ENCODE results near the gene KLB. TPM values are rescaled to one million over a fixed set of nuclear protein-coding genes. Genes with fewer than 3 reads are reported as not detected.

The KLB gene
- total RNA-seq, 4 donors from 2014 or later = 0.34 to 0.48 (median 0.38) TPM; not detected in 1

DNA sequence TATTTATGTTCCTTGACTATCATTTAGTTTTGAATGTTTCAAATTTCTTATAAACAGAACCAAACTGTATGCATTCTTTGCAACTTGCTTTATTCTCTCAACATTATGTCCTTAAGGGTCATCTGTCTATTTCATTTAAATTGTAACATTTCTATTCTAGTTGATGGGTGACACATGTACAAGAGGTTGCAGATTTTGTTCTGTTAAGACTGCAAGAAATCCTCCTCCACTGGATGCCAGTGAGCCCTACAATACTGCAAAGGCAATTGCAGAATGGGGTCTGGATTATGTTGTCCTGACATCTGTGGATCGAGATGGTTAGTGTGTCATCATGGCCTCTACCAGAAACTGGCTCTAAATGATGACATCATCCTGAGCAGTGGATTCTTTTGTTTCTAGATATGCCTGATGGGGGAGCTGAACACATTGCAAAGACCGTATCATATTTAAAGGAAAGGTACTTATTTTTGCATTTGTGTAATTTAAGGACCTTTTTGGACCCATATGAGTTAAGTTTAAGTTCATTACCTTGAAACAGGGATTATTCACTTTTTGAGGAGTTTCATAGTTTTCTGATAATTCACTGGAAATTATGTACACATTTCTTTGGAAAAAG is 58.3 kb downstream of the KLB start:
- 34 to 60% methylated on average over 2 of the region's 2 CpGs for WGBS, 2 donors
- intact Hi-C loops (cut with DNase I) = loop anchor here (10.0 kb wide), 1 partner anchor 510 kb away; the partner anchor contains the start of gene PDS5A
- Histone ChIP-seq H3K27me3 (no peaks in the 10 kb centered on the region), H3K4me3 (no peak overlapping the region), H3K36me3 (peaks cover 0 to 61% (median 0%) of the 10 kb centered on the region in 3 donors), H3K27ac (peak overlapping the region in 1 of 4 donors; percentile 67), H3K9me3 (no peaks in the 10 kb centered on the region), H3K4me1 (peaks cover 6 to 40% (median 7%) of the 10 kb centered on the region in 3 donors)
- no peak for DNase-seq
- no peak for TF ChIP-seq POLR2A (IDR thresholded peaks at IDR 0.05)
- TF ChIP-seq CTCF (IDR thresholded peaks at IDR 0.05) = no peak

DNA sequence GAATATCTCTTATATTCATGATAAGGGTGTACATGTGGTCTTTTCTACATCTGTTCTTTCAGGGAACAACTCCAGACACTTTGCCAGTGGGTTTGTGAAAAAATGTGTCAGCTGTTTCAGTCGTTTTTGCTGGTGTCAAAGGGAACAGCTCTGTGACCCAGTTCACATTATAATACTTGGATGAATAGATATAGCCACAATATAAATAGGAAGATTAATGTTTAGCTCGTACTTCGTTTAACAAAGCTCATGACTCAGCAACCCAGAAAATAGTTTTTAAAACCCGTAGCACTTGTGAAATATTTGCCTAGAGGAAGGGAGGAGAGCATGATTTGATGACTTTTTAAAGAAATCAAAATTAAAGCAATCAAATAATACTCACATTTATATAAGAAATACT is 60.0 kb downstream of the KLB start:
- H3K4me3 ChIP-seq = no peak overlapping the region
- no peaks in the 10 kb centered on the region for H3K9me3 ChIP-seq
- intact Hi-C loops (cut with DNase I) = loop anchor here (10.0 kb wide), 1 partner anchor 508 kb away; the partner anchor contains the start of gene PDS5A
- TF ChIP-seq CTCF (IDR thresholded peaks at IDR 0.05) = no peak
- TF ChIP-seq POLR2A (IDR thresholded peaks at IDR 0.05) = no peak
- 24 to 26% methylated on average over 4 of the region's 4 CpGs for WGBS, 2 donors
- H3K36me3 ChIP-seq = peaks cover 0 to 60% (median 0%) of the 10 kb centered on the region in 3 donors
- H3K4me1 ChIP-seq = peaks cover 6 to 41% (median 6%) of the 10 kb centered on the region in 3 donors
- peak overlapping the region in 3 of 4 donors; percentile 37 to 67 (median 65) for H3K27ac ChIP-seq
- no peaks in the 10 kb centered on the region for H3K27me3 ChIP-seq
- no peak for DNase-seq

- intact Hi-C loops (cut with DNase I) = loop anchor here (10.0 kb wide), 1 partner anchor 507 kb away; the partner anchor contains the start of gene PDS5A
- no peak for DNase-seq
- 77 to 89% methylated on average over 4 of the region's 4 CpGs for WGBS, 2 donors
- no peak for TF ChIP-seq CTCF (IDR thresholded peaks at IDR 0.05)
- TF ChIP-seq POLR2A (IDR thresholded peaks at IDR 0.05) = no peak
- no peak overlapping the region for H3K4me3 ChIP-seq
- H3K9me3 ChIP-seq = no peaks in the 10 kb centered on the region
- H3K27ac ChIP-seq = peak overlapping the region in 2 of 4 donors; percentile 18 to 65
- peaks cover 0 to 60% (median 0%) of the 10 kb centered on the region in 3 donors for H3K36me3 ChIP-seq
- H3K27me3 ChIP-seq = no peaks in the 10 kb centered on the region
- H3K4me1 ChIP-seq = peaks cover 6 to 41% (median 6%) of the 10 kb centered on the region in 3 donors
These were observed 60.7 kb downstream of the KLB start for GRCh38 chr4:39467464-39467863.

- intact Hi-C loops (cut with DNase I) = loop anchor here (10.0 kb wide), 1 partner anchor 505 kb away; the partner anchor contains the start of gene PDS5A
- Histone ChIP-seq H3K4me1 (peaks cover 6 to 41% (median 6%) of the 10 kb centered on the region in 3 donors), H3K4me3 (no peak overlapping the region), H3K27ac (peak overlapping the region; percentile 58 to 85 (median 64)), H3K27me3 (no peaks in the 10 kb centered on the region), H3K36me3 (peaks cover 0 to 60% (median 0%) of the 10 kb centered on the region in 3 donors), H3K9me3 (no peaks in the 10 kb centered on the region)
- no peak for DNase-seq
- TF ChIP-seq CTCF (IDR thresholded peaks at IDR 0.05) = peak; percentile 79 to 89 (median 83)
- TF ChIP-seq POLR2A (IDR thresholded peaks at IDR 0.05) = no peak
- WGBS, 2 donors = 39 to 50% methylated on average over 4 of the region's 4 CpGs
These were observed 62.8 kb downstream of the KLB start for GRCh38 chr4:39469429-39470077.

DNA sequence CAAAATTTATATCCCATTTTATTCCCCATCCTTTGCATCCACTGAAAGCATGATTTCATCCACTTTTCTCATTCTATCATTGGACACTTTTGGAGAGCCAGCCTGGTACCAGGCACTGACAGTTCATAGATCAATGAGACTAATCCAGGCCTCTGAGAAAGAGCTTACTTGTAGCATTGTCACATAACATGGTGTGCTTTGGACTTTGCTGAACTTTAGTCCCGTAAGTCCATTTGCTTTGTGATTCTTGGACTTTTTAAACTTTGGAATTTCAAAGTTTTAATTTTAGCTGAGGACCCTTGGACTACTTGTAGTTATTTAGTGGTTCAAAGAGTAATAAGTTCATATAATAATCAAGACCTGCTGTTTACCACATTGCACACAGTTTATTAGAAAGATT is 63.7 kb downstream of the KLB start:
- H3K4me1 ChIP-seq = peaks cover 6 to 41% (median 6%) of the 10 kb centered on the region in 3 donors
- no peaks in the 10 kb centered on the region for H3K27me3 ChIP-seq
- no peak for DNase-seq
- intact Hi-C loops (cut with DNase I) = no loop called here
- no peak overlapping the region for H3K4me3 ChIP-seq
- 89 to 100% methylated on average over 1 of the region's 1 CpG for WGBS, 2 donors
- peaks cover 0 to 60% (median 0%) of the 10 kb centered on the region in 3 donors for H3K36me3 ChIP-seq
- peak overlapping the region in 1 of 4 donors; percentile 63 for H3K27ac ChIP-seq
- no peaks in the 10 kb centered on the region for H3K9me3 ChIP-seq
- no peak for TF ChIP-seq CTCF (IDR thresholded peaks at IDR 0.05)
- TF ChIP-seq POLR2A (IDR thresholded peaks at IDR 0.05) = no peak
